H9 (cell line): ENCODE measurements around the gene WSB1. TPM values are rescaled to one million over a fixed set of nuclear protein-coding genes. Genes with fewer than 3 reads are reported as not detected.

ENCODE experiments used
- DNase-seq: peaks from one replicate; pipeline ENCODE4 v3.0.0-alpha.2; 2017
- H2AFZ ChIP-seq: one replicate; pipeline ENCODE4 v1.6.1; 2013; ENCODE audit warnings: mild to moderate bottlenecking, low read length, control low read depth, moderate library complexity
- H2AK5ac ChIP-seq: 2 replicates; pipeline ENCODE4 v1.6.1; 2013; ENCODE audit warnings: low read length, control low read depth, mixed read lengths; ENCODE audit not compliant: insufficient read length
- H2BK120ac ChIP-seq: one replicate; pipeline ENCODE4 v1.6.1; 2013; ENCODE audit warnings: low read depth, mild to moderate bottlenecking, low read length, control low read depth, inconsistent platforms; ENCODE audit not compliant: poor library complexity, severe bottlenecking
- H2BK12ac ChIP-seq: 2 replicates; pipeline ENCODE4 v1.6.1; 2013; ENCODE audit warnings: low read length, control low read depth, mixed read lengths, low read depth; ENCODE audit not compliant: insufficient read length
- H2BK15ac ChIP-seq: 2 replicates; pipeline ENCODE4 v1.6.1; 2013; ENCODE audit warnings: low read depth, low read length, control low read depth
- H2BK20ac ChIP-seq: one replicate; pipeline ENCODE4 v1.6.1; 2013; ENCODE audit warnings: low read depth, mild to moderate bottlenecking, low read length, control low read depth, inconsistent platforms; ENCODE audit not compliant: poor library complexity, severe bottlenecking
- H2BK5ac ChIP-seq: 2 replicates; pipeline ENCODE4 v1.6.1; 2013; ENCODE audit warnings: low read length, control low read depth, mixed read lengths; ENCODE audit not compliant: insufficient read length
- H3K14ac ChIP-seq: 2 replicates; pipeline ENCODE4 v1.6.1; 2013; ENCODE audit warnings: low read length, control low read depth; ENCODE audit not compliant: insufficient read depth
- H3K18ac ChIP-seq: 2 replicates; pipeline ENCODE4 v1.6.1; 2013; ENCODE audit warnings: low read depth, mild to moderate bottlenecking, mixed read lengths, low read length, control low read depth; ENCODE audit not compliant: insufficient read length
- H3K23ac ChIP-seq: 2 replicates; pipeline ENCODE4 v1.6.1; 2013; ENCODE audit warnings: low read length, control low read depth, mixed read lengths, low read depth; ENCODE audit not compliant: insufficient read length
- H3K23me2 ChIP-seq: 2 replicates; pipeline ENCODE4 v1.6.1; 2013; ENCODE audit warnings: low read depth, mild to moderate bottlenecking, mixed read lengths, low read length, control low read depth; ENCODE audit not compliant: insufficient read length, poor library complexity, severe bottlenecking
- H3K27ac ChIP-seq: 2 replicates; pipeline ENCODE4 v1.5.1; 2013; ENCODE audit warnings: low read length, control low read depth, mixed read lengths, low read depth; ENCODE audit not compliant: insufficient read length
- H3K27me3 ChIP-seq: 2 replicates; pipeline ENCODE4 v1.6.1; 2013; ENCODE audit warnings: low read length, control low read depth, inconsistent platforms; ENCODE audit not compliant: insufficient read depth
- H3K4ac ChIP-seq: 2 replicates; pipeline ENCODE4 v1.6.1; 2013; ENCODE audit warnings: low read depth, mild to moderate bottlenecking, control low read depth, inconsistent platforms, low read length, moderate library complexity
- H3K4me1 ChIP-seq: 2 replicates; pipeline ENCODE4 v1.6.1; 2013; ENCODE audit warnings: low read length, control low read depth, inconsistent platforms; ENCODE audit not compliant: insufficient read depth
- H3K4me2 ChIP-seq: 2 replicates; pipeline ENCODE4 v1.6.1; 2013; ENCODE audit warnings: low read length, control low read depth, mixed read lengths; ENCODE audit not compliant: insufficient read length, insufficient read depth
- H3K56ac ChIP-seq: 2 replicates; pipeline ENCODE4 v1.6.1; 2013; ENCODE audit warnings: low read depth, mild to moderate bottlenecking, mixed read lengths, low read length, control low read depth; ENCODE audit not compliant: insufficient read length
- H3K79me1 ChIP-seq: 2 replicates; pipeline ENCODE4 v1.6.1; 2013; ENCODE audit warnings: low read depth, mild to moderate bottlenecking, moderate library complexity, low read length, control low read depth, inconsistent platforms; ENCODE audit not compliant: insufficient read depth, poor library complexity, severe bottlenecking
- H3K79me2 ChIP-seq: 2 replicates; pipeline ENCODE4 v1.6.1; 2013; ENCODE audit warnings: low read length, control low read depth, inconsistent platforms; ENCODE audit not compliant: insufficient read depth
- H3K9ac ChIP-seq: 2 replicates; pipeline ENCODE4 v1.6.1; 2013; ENCODE audit warnings: low read length, control low read depth, mixed read lengths; ENCODE audit not compliant: insufficient read length; ENCODE audit errors: extremely low read depth
- H3K9me3 ChIP-seq: one replicate; pipeline ENCODE4 v1.6.1; 2013; ENCODE audit warnings: low read depth, low read length, inconsistent platforms; ENCODE audit not compliant: control insufficient read depth
- H3T11ph ChIP-seq: one replicate; pipeline ENCODE4 v1.6.1; 2013; ENCODE audit warnings: mild to moderate bottlenecking, low read length, control low read depth, inconsistent platforms
- H4K20me1 ChIP-seq: one replicate; pipeline ENCODE4 v1.6.1; 2013; ENCODE audit not compliant: control insufficient read depth, insufficient read length, insufficient read depth
- H4K5ac ChIP-seq: 2 replicates; pipeline ENCODE4 v1.6.1; 2013; ENCODE audit warnings: low read depth, mild to moderate bottlenecking, mixed read lengths, low read length, control low read depth; ENCODE audit not compliant: insufficient read length
- H4K8ac ChIP-seq: replicated peaks from 2 replicates; pipeline ENCODE4 v1.6.1; 2013; ENCODE audit warnings: low read length, control low read depth, mixed read lengths, low read depth; ENCODE audit not compliant: insufficient read length
- H4K91ac ChIP-seq: 2 replicates; pipeline ENCODE4 v1.6.1; 2013; ENCODE audit warnings: low read depth, mild to moderate bottlenecking, moderate library complexity, mixed read lengths, low read length, control low read depth; ENCODE audit not compliant: insufficient read length
- H3K27ac Mint-ChIP-seq, 3 experiments: 2 replicates in 2 of 3; 3 replicates in 1 of 3; pipeline ENCODE4 v1.8.0; 2020 to 2021; ENCODE audit warnings: mixed read lengths in 3 of 3, mild to moderate bottlenecking in 1 of 3, moderate library complexity in 1 of 3
- H3K27me3 Mint-ChIP-seq: 2 replicates; pipeline ENCODE4 v1.8.0; 2021; ENCODE audit warnings: low read depth, mild to moderate bottlenecking, moderate library complexity, mixed read lengths
- H3K36me3 Mint-ChIP-seq, 3 experiments: 2 replicates in 2 of 3; 3 replicates in 1 of 3; pipeline ENCODE4 v1.8.0; 2020 to 2021; ENCODE audit warnings: low read depth in 3 of 3, mixed read lengths in 3 of 3; ENCODE audit not compliant: insufficient read depth in 1 of 3
- H3K4me1 Mint-ChIP-seq, 2 experiments: 2 replicates each; pipeline ENCODE4 v1.8.0; 2020; ENCODE audit warnings: mixed read lengths in 2 of 2
- H3K4me3 Mint-ChIP-seq, 2 experiments: 2 replicates in 1 of 2; 3 replicates in 1 of 2; pipeline ENCODE4 v1.8.0; 2020 to 2021; ENCODE audit warnings: mild to moderate bottlenecking in 2 of 2, mixed read lengths in 2 of 2, moderate library complexity in 1 of 2
- H3K9me3 Mint-ChIP-seq, 2 experiments: 2 replicates in 1 of 2; 3 replicates in 1 of 2; pipeline ENCODE4 v1.8.0; 2020; ENCODE audit warnings: mild to moderate bottlenecking in 2 of 2, mixed read lengths in 2 of 2, moderate library complexity in 1 of 2
- WGBS: extraction: QIAGEN DNeasy Blood & Tissue Kit; methylation state at CpG from one replicate; pipeline ENCODE4 v1.1.7; 2013; ENCODE audit warnings: missing lambda C conversion rate, low lambda C conversion rate, mixed read lengths; ENCODE audit not compliant: insufficient read length; ENCODE audit errors: extremely low coverage; 5-methylcytosine and 5-hydroxymethylcytosine counted together
- total RNA-seq: library from RNA; stranded (reverse); gene quantifications from 2 replicates; pipeline ENCODE4 v1.2.1, GENCODE V29; 2021
- TF ChIP-seq, protein P1 (sequence below): fragments of 200-600 bp; sonication (generic); conservative IDR thresholded peaks from 3 replicates; pipeline ENCODE4 v1.8.0; 2021; ENCODE audit warnings: antibody characterized with exemption, mild to moderate bottlenecking

WSB1 gene
- total RNA-seq, 1 experiment from 2014 or later, result 187 TPM

- no CpG with 5 or more reads among the region's 15 CpGs for WGBS
- H2BK5ac ChIP-seq, result no peak overlapping the region
- H2AK5ac ChIP-seq, result no peak overlapping the region
- no peak for DNase-seq
- peak overlapping the region; percentile 48 for H4K5ac ChIP-seq
- no peak overlapping the region for H2BK120ac ChIP-seq
- peak overlapping the region; percentile 67 for H3K18ac ChIP-seq
- Mint-ChIP-seq H3K27me3 (no peaks in the 10 kb centered on the region), H3K9me3 (no peaks in the 10 kb centered on the region), H3K4me3 (peak overlapping the region; percentile 100), H3K27ac (peak overlapping the region; percentile 79 to 95 (median 92); a peak in 6 of 7 replicates), H3K4me1 (peaks cover 22 to 33% of the 10 kb centered on the region in 2 experiments), H3K36me3 (peaks cover 3 to 24% (median 13%) of the 10 kb centered on the region in 3 experiments; a peak in 6 of 7 replicates)
- H2BK12ac ChIP-seq, result no peak overlapping the region
- no peak overlapping the region for H3K56ac ChIP-seq
- TF ChIP-seq, protein P1, sequence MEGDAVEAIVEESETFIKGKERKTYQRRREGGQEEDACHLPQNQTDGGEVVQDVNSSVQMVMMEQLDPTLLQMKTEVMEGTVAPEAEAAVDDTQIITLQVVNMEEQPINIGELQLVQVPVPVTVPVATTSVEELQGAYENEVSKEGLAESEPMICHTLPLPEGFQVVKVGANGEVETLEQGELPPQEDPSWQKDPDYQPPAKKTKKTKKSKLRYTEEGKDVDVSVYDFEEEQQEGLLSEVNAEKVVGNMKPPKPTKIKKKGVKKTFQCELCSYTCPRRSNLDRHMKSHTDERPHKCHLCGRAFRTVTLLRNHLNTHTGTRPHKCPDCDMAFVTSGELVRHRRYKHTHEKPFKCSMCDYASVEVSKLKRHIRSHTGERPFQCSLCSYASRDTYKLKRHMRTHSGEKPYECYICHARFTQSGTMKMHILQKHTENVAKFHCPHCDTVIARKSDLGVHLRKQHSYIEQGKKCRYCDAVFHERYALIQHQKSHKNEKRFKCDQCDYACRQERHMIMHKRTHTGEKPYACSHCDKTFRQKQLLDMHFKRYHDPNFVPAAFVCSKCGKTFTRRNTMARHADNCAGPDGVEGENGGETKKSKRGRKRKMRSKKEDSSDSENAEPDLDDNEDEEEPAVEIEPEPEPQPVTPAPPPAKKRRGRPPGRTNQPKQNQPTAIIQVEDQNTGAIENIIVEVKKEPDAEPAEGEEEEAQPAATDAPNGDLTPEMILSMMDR, result no peak
- no peak overlapping the region for H3T11ph ChIP-seq
- no peak overlapping the region for H2AFZ ChIP-seq
- H3K23ac ChIP-seq, result no peak overlapping the region
- H3K14ac ChIP-seq, result peak overlapping the region; percentile 55
- H3K27ac ChIP-seq, result no peak overlapping the region
- H4K91ac ChIP-seq, result no peak overlapping the region
- no peak overlapping the region for H2BK15ac ChIP-seq
- H3K23me2 ChIP-seq, result peaks cover 2% of the 10 kb centered on the region
- H4K20me1 ChIP-seq, result no peaks in the 10 kb centered on the region
- no peaks in the 10 kb centered on the region for H3K9me3 ChIP-seq
- H3K79me1 ChIP-seq, result no peaks in the 10 kb centered on the region
- no peak overlapping the region for H3K4ac ChIP-seq
- peaks cover 2% of the 10 kb centered on the region; the same call in 1 of the 2 replicates for H3K4me1 ChIP-seq
- H3K4me2 ChIP-seq, result no peak overlapping the region
- no peaks in the 10 kb centered on the region for H3K27me3 ChIP-seq
- no peak overlapping the region for H2BK20ac ChIP-seq
- H3K9ac ChIP-seq, result no peak overlapping the region
- H4K8ac ChIP-seq, result no peak overlapping the region
- H3K79me2 ChIP-seq, result peaks cover 24% of the 10 kb centered on the region; the same call in 1 of the 2 replicates
These were observed 486 bp upstream of the WSB1 start for GRCh38 chr17:27293359-27293897.
